HG03571 (cell line): ENCODE measurements around the gene HECW1.

Source experiments
- ATAC-seq: cut with Tn5 transposase; IDR thresholded peaks from one replicate; pipeline ENCODE4 v1.9.1; 2021; ENCODE audit not compliant: unreplicated experiment

Gene HECW1

DNA sequence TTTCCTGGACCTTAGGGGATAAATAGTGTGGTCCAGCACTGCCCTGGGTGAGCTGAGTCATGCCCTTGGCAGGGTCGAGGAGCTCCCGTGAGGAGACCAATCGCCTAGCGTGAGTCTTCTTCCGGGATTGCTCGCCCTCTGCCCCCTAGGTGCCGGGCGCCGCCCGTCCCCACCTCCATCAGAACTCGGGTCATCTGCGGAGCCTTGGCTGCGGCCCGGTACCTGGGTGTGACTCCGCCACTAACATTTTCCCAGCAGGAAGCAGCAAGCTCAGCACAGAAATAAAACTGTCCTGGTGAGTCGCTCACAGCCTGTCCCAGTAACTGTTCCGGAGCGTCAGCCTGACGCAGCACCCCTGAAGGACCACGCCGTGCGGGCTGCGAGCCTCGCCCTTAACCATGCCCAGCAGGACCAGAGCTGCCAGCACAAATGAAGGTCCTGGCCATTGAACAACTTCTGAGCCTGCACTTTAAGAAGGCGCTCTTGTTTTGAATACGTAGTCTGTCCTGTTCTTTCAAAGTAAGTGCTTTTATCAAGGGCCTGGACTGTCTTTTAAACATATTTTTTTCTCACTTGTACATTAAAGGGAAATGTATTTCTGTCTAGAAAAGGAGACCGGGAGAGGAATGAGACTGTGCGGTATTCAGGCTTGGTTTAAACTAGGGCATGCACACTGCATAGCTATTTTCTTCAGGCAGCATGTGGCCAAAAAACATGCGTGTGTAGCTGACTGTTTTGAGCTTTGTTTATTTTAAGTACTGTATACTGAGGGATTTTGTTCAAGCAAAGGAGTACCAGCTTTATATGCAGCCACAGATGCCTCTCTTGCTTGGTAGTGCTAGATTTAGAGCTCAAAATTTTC is 136.7 kb downstream of the HECW1 start:
- no peak for ATAC-seq

DNA sequence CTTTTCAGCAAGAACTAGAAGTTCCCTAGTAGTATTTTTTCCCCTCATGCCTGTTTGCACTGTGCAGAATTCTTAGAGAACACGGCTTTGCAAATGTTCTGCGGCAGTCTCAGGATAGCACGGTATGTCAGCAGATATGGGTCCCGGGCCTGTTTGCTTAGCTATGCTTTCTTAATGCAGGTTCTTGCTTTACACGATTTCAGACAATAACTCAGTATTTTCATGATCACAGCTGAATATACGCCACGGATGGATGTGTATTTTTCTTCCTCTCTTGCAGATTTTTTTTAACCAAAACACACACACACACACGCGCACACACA is 137.3 kb downstream of the HECW1 start:
- no peak for ATAC-seq

DNA sequence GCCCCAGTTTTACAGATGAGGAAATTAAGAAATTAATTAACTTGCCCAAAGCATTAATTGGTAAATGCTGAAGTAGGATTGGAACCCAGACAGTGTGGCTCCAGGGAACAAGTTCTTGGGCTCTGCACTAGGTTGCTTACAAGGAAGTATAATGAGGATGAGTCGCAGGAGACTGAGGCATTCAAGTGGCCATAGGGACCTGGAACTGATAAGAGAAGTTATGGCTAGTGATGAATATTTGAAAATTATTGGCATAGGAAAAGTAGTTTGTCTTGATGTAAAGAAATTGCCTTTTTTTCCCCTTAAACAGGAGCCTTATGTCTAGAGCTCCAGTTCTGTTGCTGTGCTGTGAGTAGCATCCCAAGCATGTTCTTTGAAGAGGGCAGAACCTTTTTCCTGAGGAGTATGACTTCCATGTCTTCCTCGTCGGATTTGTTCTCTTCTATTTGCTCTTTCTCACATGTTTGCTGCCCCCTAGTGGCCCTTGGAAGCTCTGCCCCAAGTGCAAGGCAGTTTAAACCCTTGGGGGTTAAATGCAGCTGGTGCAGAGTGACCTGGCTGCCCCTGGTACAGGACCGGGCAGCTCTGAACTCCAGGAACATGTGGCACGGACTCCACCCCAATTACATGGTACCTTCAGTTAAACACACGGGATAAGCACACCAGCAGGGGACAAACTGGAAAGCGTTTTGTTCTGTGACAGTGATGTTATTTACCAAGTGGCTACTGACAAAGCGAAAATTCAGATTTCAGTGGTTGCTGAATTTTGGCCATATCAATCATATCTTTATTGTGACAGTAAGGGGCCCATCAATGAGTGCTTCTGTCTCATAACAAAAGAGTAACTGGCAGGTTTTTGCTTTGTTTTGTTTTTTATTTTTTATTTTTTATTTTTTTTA is 148.8 kb downstream of the HECW1 start:
- no peak for ATAC-seq

DNA sequence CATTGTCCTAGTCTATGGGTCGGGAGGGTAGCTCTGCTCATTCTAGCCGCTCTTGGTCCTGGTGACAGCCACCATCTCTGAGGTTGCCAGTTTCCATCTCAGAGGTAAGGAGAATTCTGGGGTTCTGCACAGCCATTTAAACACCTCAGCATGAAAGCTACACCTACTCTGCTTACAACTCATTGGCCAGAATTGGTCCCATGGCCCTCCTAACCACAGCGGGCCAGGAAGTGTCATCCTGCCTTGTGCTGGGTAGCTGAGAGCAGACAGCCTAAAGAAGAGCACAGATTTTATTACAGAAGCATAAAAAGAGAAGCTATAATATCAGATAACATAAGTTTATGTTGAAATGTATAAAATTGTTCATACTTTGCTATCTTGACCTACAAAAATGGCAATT is 152.7 kb downstream of the HECW1 start:
- no peak for ATAC-seq

DNA sequence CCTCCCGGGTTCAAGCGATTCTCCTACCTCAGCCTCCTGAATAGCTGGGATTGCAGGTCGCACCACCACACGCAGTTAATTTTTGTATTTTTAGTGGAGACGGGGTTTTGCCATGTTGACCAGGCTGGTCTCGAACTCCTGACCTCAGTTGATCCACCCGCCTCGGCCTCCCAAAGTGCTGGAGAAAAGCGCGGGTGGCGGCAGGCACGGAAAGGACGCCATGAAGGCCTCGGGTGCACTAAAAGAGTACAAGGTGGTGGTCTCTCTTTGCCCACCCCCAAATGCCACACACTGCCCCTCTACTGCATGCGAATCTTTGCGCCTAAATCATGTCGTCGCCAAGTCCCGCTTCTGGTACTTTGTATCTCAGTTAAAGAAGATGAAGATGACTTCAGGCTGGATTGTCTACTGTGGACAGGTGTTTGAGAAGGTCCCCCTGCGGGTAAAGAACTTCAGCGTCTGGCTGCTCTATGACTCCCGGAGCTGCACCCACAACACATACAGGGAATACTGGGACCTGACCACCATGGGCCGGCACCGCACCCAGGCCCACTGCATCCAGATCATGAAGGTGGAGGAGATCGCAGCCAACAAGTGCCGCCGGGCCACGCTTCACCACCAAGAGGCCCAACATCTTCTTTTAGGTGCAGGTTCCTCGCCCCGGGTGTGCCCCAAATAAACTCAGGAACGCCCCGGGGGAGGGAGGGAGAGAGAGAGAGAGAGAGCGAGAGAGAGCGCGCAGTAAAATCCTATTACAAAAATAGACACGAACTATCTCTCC is 161.7 kb downstream of the HECW1 start:
- ATAC-seq, result no peak

DNA sequence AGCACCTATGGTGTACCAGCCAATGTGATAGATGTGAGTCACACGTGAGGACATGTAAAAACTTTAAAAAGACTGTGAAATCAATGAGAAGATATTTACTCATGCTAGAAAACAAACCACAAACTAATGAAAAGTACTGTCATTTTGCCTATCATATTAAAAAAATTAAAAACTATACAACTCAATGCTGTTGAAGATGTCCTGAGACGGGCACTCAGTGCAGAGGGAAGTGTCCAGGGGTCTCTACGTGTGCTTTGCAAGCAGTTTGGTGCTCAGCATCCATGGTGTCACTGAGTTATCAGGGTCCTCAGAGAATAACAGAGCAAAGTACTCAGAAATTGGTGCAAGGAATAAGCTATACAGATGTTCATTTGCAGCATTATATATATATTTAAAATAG is 162.3 kb downstream of the HECW1 start:
- ATAC-seq, result no peak

DNA sequence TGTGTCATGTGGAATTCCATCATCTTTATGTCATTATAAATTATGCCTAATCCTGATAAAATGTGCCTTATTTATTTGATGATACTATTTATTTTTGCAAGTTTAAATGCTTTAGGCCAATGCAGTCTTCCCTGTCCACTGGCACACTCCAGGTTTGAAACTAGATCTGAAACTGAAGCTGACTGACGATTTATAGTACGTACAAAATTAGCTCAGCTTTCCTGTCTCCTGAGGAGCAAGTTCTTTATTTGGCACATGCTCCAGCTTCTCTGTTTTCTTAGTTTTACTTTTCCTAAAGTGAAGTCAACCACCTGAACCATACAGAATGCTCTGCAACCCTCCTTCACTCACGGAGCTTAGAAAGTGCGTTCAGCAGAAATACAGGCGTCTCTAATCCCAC is 164.1 kb downstream of the HECW1 start:
- no peak for ATAC-seq

DNA sequence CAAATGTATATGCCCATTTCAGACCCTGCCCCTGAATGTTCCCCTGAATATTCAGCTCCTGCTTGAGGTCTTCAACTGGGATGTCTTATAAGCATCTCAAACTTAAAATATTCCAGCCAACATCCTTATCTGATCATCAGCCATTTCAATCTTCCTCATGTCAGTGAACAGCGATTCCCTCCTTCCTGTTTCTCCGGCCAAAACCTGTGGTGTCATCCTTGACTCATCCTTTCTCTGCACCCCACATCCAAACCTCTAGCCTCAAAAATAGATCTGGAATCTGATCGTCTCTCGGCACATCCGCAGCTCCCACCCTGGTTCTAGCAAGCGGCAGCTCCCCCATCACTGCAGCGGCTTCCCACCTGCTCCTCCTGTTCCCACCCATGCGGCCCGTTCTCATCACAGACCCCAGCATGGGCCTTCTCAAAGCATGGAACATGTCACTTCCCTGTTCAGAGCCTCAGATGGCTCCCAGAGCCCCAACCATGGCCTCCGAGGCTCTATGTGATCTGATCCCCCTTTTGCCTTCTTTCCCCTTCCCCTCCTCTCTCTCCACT is 165.7 kb downstream of the HECW1 start:
- no peak for ATAC-seq

DNA sequence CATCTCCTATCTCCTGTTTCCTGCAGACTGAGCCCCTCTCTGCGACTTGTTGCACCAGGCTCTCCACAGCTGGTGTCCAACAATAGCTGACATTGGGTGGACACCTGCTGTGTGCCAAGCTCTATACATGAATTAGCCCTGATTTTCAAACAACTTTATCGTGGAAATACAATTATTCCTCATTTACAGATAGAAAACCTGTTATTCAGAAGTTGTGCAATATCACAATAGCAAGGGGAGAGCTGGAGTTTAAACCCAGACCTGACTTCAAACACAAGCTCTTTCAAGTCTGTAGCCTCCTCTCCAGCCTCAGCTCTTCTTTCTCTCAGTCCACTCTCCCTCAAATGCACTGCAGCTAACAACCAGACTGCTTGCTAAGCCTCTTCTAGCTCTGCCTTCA is 168.8 kb downstream of the HECW1 start:
- ATAC-seq, result no peak

DNA sequence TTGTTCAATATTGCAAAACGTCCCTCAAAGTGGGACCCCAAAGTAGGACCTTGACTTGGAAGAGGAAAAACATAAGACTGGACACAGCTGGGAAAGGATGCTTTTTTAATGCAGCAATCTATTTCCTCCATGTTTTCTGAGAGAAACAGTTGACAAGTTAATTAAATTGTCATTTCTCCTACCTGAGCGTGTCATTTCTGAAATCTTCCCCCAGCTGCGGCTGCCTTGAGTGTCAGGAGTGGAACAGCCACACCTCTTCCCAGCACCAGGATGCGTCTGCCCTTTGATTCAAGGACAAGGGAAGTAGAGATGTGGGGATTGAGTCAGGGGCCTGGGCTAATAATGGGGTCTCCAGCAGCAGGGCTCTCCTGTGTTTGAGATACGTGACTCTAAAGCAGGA is 171.3 kb downstream of the HECW1 start:
- ATAC-seq, result no peak

DNA sequence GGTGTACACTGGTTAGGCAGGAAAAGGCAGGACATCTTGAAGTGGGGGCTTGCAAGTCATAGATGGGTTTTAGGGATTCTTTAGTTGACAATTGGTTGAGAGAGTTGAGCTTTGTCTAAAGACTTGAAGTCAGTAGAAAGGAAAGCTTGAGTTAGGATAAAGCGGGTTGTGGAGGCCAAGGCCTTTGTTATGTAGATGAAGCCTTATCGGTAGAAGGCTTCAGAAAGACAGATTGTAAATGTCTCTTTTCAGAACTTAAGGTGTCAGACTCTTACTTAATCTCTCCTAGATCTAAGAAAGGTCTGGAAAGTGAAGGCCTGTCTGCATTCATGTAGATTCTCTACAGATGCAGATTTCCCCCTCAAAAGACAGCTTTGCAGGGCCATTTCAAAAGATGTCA is 177.4 kb downstream of the HECW1 start:
- no peak for ATAC-seq

DNA sequence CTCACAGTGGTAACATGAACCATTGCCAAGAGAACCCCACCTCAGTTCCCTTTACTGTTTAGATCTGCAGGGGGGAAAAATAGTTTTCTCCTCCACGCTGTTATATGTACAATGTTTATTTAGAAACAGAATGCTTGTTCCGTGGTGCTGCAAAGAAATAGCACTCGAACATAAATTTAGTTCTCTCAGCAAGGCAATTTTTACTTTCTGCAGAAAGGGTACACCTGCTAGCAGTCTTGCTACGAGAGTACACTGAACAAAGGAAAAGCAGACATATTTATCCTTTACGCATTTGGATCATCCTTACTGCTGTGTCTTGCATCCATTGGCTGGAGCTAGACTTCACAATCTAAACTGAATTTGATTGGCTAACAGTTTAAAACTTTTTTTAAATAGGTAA is 178.5 kb downstream of the HECW1 start:
- ATAC-seq, result no peak

DNA sequence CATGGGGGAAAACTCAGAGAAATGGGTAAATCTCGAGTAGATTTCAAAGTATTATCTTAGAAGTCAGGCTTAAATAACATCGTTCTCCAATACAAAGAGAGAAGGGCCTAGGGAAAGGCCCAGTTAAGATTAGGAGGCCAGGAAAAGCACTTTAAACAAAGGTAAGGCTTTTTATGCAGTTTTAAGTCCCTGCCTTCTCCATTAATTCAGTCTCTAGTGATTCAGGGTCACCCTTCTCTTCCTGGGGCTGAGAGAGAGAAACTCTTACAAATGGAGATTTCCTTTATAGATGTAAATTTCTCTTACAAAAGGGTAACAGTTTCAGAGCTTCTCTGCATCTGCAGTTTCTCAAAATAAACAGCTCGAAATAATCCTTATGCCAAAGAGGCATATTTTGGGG is 179.3 kb downstream of the HECW1 start:
- no peak for ATAC-seq

DNA sequence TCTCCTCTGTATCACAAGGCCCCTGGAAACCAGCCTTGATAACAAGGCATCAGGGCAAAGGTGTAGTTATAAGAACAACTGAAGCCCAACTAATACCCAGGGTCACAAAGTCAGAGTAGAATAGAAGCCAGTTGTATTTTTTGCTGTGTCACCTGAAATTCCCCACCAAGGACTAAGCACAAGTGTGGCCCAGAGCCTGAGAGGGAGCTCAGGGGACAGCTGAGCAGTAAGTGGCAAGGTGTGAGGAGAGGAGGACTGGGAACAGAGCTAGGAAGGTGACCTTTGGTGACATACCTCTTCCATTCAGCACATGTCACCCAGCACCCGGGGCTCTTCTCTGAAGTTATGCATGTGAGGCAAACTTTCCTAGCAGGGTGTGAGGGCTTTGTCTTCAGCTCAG is 179.9 kb downstream of the HECW1 start:
- no peak for ATAC-seq

DNA sequence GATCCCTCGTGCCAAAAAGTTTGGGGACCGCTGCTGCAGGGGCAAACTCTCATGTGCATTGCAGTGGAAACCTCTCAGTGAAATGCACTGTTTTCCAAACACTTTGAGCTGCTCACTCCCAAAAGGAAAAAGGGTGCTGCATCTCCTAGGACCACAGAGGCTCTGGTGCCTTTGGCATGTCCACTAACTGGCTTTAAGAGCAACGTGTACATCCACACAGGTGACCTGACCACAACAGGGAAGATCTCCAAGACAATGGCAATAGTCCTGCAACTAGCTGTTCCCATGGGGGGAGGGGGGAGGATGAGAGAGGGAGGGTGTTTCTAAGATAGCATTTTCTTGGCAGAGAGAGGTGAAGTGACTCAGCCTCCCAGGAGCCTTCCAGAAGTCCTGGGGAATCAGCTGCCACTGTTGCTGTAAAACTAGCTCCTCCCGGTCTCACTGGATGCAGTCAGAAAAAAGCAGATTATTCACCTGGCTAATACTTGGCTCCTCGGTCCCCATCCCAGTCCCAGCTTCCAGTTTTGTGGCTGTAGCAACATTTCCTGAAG is 181.7 kb downstream of the HECW1 start:
- no peak for ATAC-seq

DNA sequence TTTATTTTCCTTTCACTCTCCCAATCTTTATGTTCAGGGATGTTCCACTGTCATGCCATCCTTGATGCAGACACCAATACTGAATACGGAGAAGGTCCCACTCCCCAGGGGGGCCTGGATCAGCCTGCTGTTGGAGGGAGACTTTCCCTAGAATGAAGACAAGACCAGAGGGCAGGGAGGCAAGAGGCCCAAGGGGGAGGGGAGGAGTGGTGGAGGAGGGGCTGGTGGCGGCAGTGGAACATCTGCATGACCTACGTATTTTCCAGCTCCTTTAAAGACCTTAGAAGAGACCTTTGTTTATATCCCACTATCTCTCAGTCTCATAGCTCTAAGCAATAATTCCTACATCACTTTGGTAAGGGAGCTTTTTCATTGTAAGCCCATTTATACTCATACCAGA is 183.0 kb downstream of the HECW1 start:
- no peak for ATAC-seq

DNA sequence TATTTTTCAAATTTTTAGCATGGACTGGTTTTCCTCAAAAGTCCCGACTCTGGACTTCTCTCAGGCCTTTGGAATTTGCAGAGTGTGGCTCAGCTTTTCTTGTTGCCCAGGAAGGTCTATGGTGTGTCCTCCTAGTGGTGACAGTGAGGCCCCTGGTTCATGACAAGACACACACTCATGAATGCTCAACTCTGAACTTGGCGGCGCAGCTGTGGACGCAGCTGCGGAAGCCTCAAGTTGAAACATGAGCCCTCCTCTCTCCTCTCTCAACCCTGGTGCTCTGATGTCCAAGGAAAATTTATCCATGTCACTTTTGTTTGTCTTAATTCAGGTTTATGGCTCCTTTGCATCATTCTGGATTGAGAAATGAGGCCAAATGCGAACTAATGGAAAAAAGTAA is 183.9 kb downstream of the HECW1 start:
- ATAC-seq, result no peak

DNA sequence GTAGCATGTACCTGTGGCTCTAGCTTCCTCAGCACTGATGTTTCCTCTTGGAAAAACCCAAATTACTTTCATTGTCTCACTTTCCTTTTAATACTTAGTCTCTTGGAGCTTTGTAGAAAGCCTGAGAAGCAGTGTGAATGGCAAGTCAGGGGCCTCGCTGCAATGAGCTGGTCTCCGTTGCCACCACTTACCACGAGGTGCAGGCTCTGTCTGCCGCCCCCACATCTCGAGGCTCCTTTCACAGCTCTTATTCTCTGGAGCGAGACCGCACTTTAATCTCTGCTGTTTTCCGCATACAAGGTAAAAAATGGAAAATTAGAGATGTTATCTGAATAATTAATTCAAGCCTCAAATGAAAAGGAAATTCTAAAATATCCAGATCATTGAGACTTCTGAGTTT is 186.2 kb downstream of the HECW1 start:
- no peak for ATAC-seq

DNA sequence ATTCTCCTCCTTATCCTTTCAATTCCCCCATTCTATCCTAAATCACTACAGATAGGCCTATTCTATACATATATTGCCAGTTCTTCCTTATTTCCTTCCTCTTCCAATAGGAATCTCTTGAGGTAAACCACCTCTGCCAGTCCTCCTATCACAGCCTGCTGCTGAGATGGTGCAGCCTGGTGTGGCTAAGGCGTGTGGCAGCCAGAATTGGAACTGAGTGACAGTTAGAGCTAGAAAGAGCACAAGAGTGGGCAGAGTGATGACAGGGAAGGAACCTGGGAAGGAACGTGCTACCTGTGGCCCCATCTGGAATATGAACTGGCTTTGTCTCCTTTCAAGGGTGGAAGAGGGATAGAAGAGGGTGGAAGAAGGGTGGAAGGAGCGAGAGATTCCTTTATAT is 187.7 kb downstream of the HECW1 start:
- ATAC-seq, result no peak

DNA sequence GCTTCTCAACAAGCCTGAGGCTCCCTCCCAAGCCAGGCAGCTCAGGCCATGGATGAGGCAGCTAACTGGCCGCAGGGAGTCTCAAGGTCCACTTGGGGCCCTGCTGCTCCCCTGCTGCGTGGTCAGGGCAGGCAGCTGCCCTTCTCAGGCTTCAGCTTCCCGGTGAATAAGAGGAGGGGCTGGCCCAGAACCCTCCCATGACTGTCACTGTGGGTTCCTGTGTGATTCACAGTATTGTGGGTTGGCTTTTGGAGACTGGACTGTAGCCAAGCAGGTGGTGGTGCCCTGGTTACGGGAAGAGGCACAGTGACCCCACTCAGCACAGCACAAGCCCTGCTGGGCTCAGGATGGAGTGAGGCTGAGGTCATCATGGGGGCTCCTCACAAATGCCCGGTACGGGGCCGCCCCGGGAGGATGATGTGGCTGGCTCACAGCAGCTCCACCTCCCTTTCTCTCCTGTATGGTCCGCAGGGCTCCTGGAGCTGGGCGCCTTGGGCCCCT is 189.8 kb downstream of the HECW1 start:
- no peak for ATAC-seq
